SK-N-SH treated with all-trans-retinoic acid at 6 μM for 48 hours (cell line): Measurements from ENCODE around the gene ART3.

Experiments used
- ATAC-seq: fragments of 200-7000 bp; cut with Tn5 transposase; 3 replicates; pipeline ENCODE4 v1.9.1; 2020; ENCODE audit warnings: mild to moderate bottlenecking, moderate library complexity
- ARNTL ChIP-seq: fragments of 450-650 bp; formaldehyde crosslinking; IDR thresholded peaks from 2 replicates; pipeline ENCODE4 v1.5.0; 2020; ENCODE audit warnings: low read depth, mild to moderate bottlenecking, moderate library complexity, borderline replicate concordance
- BACH2 ChIP-seq: fragments of 250-450 bp; sonication (Bioruptor Pico); IDR thresholded peaks from 2 replicates; pipeline ENCODE4 v1.9.0; 2021; ENCODE audit warnings: mild to moderate bottlenecking, borderline replicate concordance
- CREB5 ChIP-seq: fragments of 250-450 bp; sonication (Bioruptor Pico); IDR thresholded peaks from 2 replicates; pipeline ENCODE4 v1.5.1; 2020; ENCODE audit warnings: low read depth, mild to moderate bottlenecking, moderate library complexity
- CSDC2 ChIP-seq: fragments of 250-450 bp; sonication (Bioruptor Pico); IDR thresholded peaks from 2 replicates; pipeline ENCODE4 v1.5.0; 2020; ENCODE audit warnings: mild to moderate bottlenecking, moderate library complexity
- CSRNP3 ChIP-seq: fragments of 250-450 bp; sonication (Bioruptor Pico); IDR thresholded peaks from 2 replicates; pipeline ENCODE4 v1.5.1; 2021; ENCODE audit warnings: mild to moderate bottlenecking, moderate library complexity
- GLIS3 ChIP-seq: fragments of 250-450 bp; sonication (Bioruptor Pico); IDR thresholded peaks from 2 replicates; pipeline ENCODE4 v1.5.0; 2020; ENCODE audit warnings: mild to moderate bottlenecking, moderate library complexity
- ISL1 ChIP-seq: fragments of 250-450 bp; sonication (Bioruptor Pico); IDR thresholded peaks from 2 replicates; pipeline ENCODE4 v2.1.2; 2022; ENCODE audit warnings: mild to moderate bottlenecking, moderate library complexity
- OSR1 ChIP-seq: fragments of 250-450 bp; sonication (Bioruptor Pico); IDR thresholded peaks from 2 replicates; pipeline ENCODE4 v1.8.0; 2022; ENCODE audit warnings: moderate library complexity, mild to moderate bottlenecking, inconsistent platforms
- PATZ1 ChIP-seq: fragments of 250-450 bp; sonication (Bioruptor Pico); IDR thresholded peaks from 2 replicates; pipeline ENCODE4 v1.8.0; 2020; ENCODE audit warnings: mild to moderate bottlenecking, moderate library complexity, borderline replicate concordance
- POU6F1 ChIP-seq: fragments of 250-450 bp; sonication (Bioruptor Pico); IDR thresholded peaks from 2 replicates; pipeline ENCODE4 v1.8.0; 2021; ENCODE audit warnings: low read depth, mild to moderate bottlenecking, moderate library complexity, borderline replicate concordance
- RARB ChIP-seq: fragments of 250-450 bp; sonication (Bioruptor Pico); IDR thresholded peaks from 2 replicates; pipeline ENCODE4 v1.8.0; 2021; ENCODE audit warnings: mild to moderate bottlenecking, moderate library complexity
- SNAI2 ChIP-seq: fragments of 250-450 bp; sonication (Bioruptor Pico); IDR thresholded peaks from 2 replicates; pipeline ENCODE4 v1.5.0; 2020; ENCODE audit warnings: mild to moderate bottlenecking, moderate library complexity
- TCF4 ChIP-seq: fragments of 250-450 bp; sonication (Bioruptor Pico); IDR thresholded peaks from 2 replicates; pipeline ENCODE4 v1.8.0; 2021; ENCODE audit warnings: mild to moderate bottlenecking, moderate library complexity, borderline replicate concordance
- TSHZ2 ChIP-seq: fragments of 250-450 bp; sonication (Bioruptor Pico); IDR thresholded peaks from 2 replicates; pipeline ENCODE4 v1.5.0; 2020; ENCODE audit warnings: mild to moderate bottlenecking, moderate library complexity
- ZC3H10 ChIP-seq: fragments of 250-450 bp; sonication (Bioruptor Pico); IDR thresholded peaks from 2 replicates; pipeline ENCODE4 v1.5.1; 2021; ENCODE audit warnings: mild to moderate bottlenecking, moderate library complexity
- ZFP3 ChIP-seq: fragments of 250-450 bp; sonication (Bioruptor Pico); IDR thresholded peaks from 2 replicates; pipeline ENCODE4 v1.5.0; 2020; ENCODE audit warnings: mild to moderate bottlenecking, moderate library complexity
- ZNF70 ChIP-seq: fragments of 450-650 bp; formaldehyde crosslinking; IDR thresholded peaks from 2 replicates; pipeline ENCODE4 v1.5.0; 2020; ENCODE audit warnings: mild to moderate bottlenecking, moderate library complexity
- ZNF8 ChIP-seq: fragments of 450-650 bp; formaldehyde crosslinking; IDR thresholded peaks from 2 replicates; pipeline ENCODE4 v1.5.0; 2020; ENCODE audit warnings: mild to moderate bottlenecking, moderate library complexity

The ART3 gene

GRCh38 chr4:76072760-76073159 is 1.7 kb upstream of the ART3 start (continued):
- TF ChIP-seq CREB5 (CRISPR knock-in tag): no peak
- TF ChIP-seq ZNF70 (CRISPR knock-in tag): no peak
- no peak for TF ChIP-seq CSRNP3 (CRISPR knock-in tag)
- no peak for TF ChIP-seq OSR1 (CRISPR knock-in tag)
- TF ChIP-seq TCF4 (CRISPR knock-in tag): no peak
- no peak for TF ChIP-seq POU6F1
- TF ChIP-seq CSDC2: no peak
- no peak for TF ChIP-seq ISL1 (CRISPR knock-in tag)
- TF ChIP-seq, all 23 proteins: peak for 0

- TF ChIP-seq BACH2 (CRISPR knock-in tag) (no peak), ZNF8 (no peak), CSDC2 (no peak), ZC3H10 (CRISPR knock-in tag) (no peak), ZNF70 (CRISPR knock-in tag) (no peak), TCF4 (CRISPR knock-in tag) (no peak), SNAI2 (CRISPR knock-in tag) (no peak), CREB5 (CRISPR knock-in tag) (no peak)
- ATAC-seq: no peak
Observed at GRCh38 chr4:76074993-76075600, 588 bp downstream of the ART3 start.

- peak; percentile 34; the same call in 1 of the 3 replicates for ATAC-seq
- no peak for TF ChIP-seq BACH2 (CRISPR knock-in tag)
- no peak for TF ChIP-seq ZC3H10 (CRISPR knock-in tag)
- no peak for TF ChIP-seq GLIS3
- TF ChIP-seq ISL1 (CRISPR knock-in tag): no peak
- no peak for TF ChIP-seq SNAI2 (CRISPR knock-in tag)
- no peak for TF ChIP-seq RARB
- no peak for TF ChIP-seq CSRNP3 (CRISPR knock-in tag)
- no peak for TF ChIP-seq ARNTL
- no peak for TF ChIP-seq PATZ1 (CRISPR knock-in tag)
Observed at GRCh38 chr4:76078033-76078613, 3.6 kb downstream of the ART3 start.

GRCh38 chr4:76083386-76083988 is 9.0 kb downstream of the ART3 start:
- ATAC-seq: no peak
- TF ChIP-seq ZFP3 (CRISPR knock-in tag): no peak
- TF ChIP-seq RARB: no peak
- no peak for TF ChIP-seq POU6F1
- TF ChIP-seq CSRNP3 (CRISPR knock-in tag): no peak
- TF ChIP-seq TSHZ2 (CRISPR knock-in tag): no peak
- no peak for TF ChIP-seq SNAI2 (CRISPR knock-in tag)
